OCI-LY3 (cell line): ENCODE data around the gene TMEM144.
"Not testable (repeated sequence)": the region's sequence is repeated elsewhere in the genome, so short reads cannot be mapped to it uniquely, and the experiment has no call there.

Source experiments
- H2AFZ ChIP-seq: fragments of 200-600, 300-600 bp; shearing (Covaris generic); 2 replicates; pipeline ENCODE4 v1.6.0; 2014; ENCODE audit warnings: antibody characterized with exemption, low read depth, low read length
- H3K27ac ChIP-seq: fragments of 200-600, 300-600 bp; sonication (generic); 2 replicates; pipeline ENCODE4 v1.5.1; 2014; ENCODE audit warnings: mild to moderate bottlenecking, low read length, moderate library complexity, mixed read lengths
- H3K27me3 ChIP-seq: fragments of 200-600, 300-600 bp; sonication (generic); 2 replicates; pipeline ENCODE4 v1.6.1; 2014; ENCODE audit warnings: low read depth, low read length, mixed read lengths
- H3K36me3 ChIP-seq: fragments of 200-600, 300-600 bp; sonication (generic); replicated peaks from 2 replicates; pipeline ENCODE3; 2014; ENCODE audit warnings: low read depth, low read length, mixed read lengths
- H3K4me1 ChIP-seq: fragments of 300-600, 200-600 bp; sonication (generic); 2 replicates; pipeline ENCODE4 v1.6.1; 2014; ENCODE audit warnings: low read length, mixed read lengths
- H3K4me2 ChIP-seq: fragments of 200-600, 300-600 bp; sonication (generic); 2 replicates; pipeline ENCODE4 v1.6.1; 2014; ENCODE audit warnings: low read length, mixed read lengths
- H3K4me3 ChIP-seq: fragments of 300-600, 200-600 bp; sonication (generic); 2 replicates; pipeline ENCODE4 v1.5.1; 2014; ENCODE audit warnings: antibody characterized with exemption, mild to moderate bottlenecking, low read length, moderate library complexity
- H3K79me2 ChIP-seq: fragments of 300-600, 200-600 bp; shearing (Covaris generic); 2 replicates; pipeline ENCODE4 v1.6.1; 2014; ENCODE audit warnings: mild to moderate bottlenecking, low read length, mixed read lengths
- H3K9ac ChIP-seq: fragments of 300-600, 200-600 bp; shearing (Covaris generic); 2 replicates; pipeline ENCODE4 v1.6.0; 2014; ENCODE audit warnings: mild to moderate bottlenecking, low read length, moderate library complexity
- H3K9me3 ChIP-seq: fragments of 200-600, 300-600 bp; shearing (Covaris generic); 2 replicates; pipeline ENCODE4 v1.6.1; 2014; ENCODE audit warnings: low read length, mixed read lengths; ENCODE audit not compliant: insufficient read depth
- H4K20me1 ChIP-seq: fragments of 200-600, 300-600 bp; sonication (generic); 2 replicates; pipeline ENCODE4 v1.6.1; 2016; ENCODE audit warnings: low read length, mixed read lengths; ENCODE audit not compliant: insufficient read depth
- EZH2phosphoT487 ChIP-seq: fragments of 200-600 bp; shearing (Covaris generic); IDR thresholded peaks from 2 replicates; pipeline ENCODE4 v1.6.1; 2018; ENCODE audit warnings: antibody characterized with exemption, mixed run types, low read depth
- TF ChIP-seq, protein P1 (sequence below): fragments of 200-600, 300-600 bp; sonication (generic); IDR thresholded peaks from 2 replicates; pipeline ENCODE4 v1.5.1; 2014; ENCODE audit warnings: antibody characterized with exemption, low read length, low read depth

TMEM144 gene

DNA sequence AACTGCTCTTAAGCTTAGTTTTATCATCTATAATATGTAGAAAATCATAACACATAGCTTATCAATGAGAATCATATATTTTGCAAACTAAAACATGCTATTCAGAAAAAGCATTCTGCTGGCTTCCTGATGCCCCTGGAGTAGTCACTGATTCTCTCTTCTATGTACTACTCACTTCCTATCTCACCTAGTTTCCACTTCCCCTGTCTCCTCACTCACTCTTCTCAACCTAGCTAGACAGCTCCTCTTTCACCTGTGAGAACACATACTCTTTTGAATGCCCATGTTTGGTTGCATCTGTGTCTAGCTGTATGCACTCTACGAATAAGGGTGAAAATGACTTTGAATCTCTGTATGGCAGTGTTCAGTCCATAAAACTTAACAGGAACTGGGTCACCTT, 9.3 kb downstream of the TMEM144 start:
- Histone ChIP-seq H3K27me3 (no peaks in the 10 kb centered on the region), H3K4me1 (peaks cover 7% of the 10 kb centered on the region; the same call in 1 of the 2 replicates), H4K20me1 (no peaks in the 10 kb centered on the region), H2AFZ (no peak overlapping the region), H3K9ac (no peak overlapping the region), H3K36me3 (no peaks in the 10 kb centered on the region), H3K4me3 (no peak overlapping the region), H3K79me2 (no peaks in the 10 kb centered on the region), H3K27ac (no peak overlapping the region), H3K4me2 (no peak overlapping the region), H3K9me3 (no peaks in the 10 kb centered on the region)
- TF ChIP-seq EZH2phosphoT487, result no peak
- TF ChIP-seq, protein P1, sequence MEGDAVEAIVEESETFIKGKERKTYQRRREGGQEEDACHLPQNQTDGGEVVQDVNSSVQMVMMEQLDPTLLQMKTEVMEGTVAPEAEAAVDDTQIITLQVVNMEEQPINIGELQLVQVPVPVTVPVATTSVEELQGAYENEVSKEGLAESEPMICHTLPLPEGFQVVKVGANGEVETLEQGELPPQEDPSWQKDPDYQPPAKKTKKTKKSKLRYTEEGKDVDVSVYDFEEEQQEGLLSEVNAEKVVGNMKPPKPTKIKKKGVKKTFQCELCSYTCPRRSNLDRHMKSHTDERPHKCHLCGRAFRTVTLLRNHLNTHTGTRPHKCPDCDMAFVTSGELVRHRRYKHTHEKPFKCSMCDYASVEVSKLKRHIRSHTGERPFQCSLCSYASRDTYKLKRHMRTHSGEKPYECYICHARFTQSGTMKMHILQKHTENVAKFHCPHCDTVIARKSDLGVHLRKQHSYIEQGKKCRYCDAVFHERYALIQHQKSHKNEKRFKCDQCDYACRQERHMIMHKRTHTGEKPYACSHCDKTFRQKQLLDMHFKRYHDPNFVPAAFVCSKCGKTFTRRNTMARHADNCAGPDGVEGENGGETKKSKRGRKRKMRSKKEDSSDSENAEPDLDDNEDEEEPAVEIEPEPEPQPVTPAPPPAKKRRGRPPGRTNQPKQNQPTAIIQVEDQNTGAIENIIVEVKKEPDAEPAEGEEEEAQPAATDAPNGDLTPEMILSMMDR, result no peak

DNA sequence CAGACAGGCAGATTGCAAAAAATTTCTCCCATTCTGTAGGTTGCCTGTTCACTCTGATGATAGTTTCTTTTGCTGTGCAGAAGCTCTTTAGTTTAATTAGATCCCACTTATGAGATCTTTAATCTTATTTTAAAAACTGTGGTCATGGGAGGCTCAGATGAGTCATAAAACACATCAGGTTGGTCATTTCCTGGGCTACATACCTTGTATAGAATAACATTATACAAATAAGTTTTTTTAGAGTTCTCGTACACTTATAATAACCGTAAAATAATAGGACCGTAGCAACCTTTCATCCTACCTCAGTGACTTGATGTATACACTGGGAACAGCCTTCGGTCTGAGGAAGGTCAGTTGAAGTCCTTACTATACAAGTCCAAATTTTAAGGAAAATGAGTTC, 14.0 kb downstream of the TMEM144 start:
- not testable (repeated sequence) for H3K9me3 ChIP-seq, H3K4me3 ChIP-seq, H3K27ac ChIP-seq, H2AFZ ChIP-seq, H3K4me1 ChIP-seq, H3K27me3 ChIP-seq, H3K4me2 ChIP-seq, H3K79me2 ChIP-seq, H3K36me3 ChIP-seq, H4K20me1 ChIP-seq, H3K9ac ChIP-seq

DNA sequence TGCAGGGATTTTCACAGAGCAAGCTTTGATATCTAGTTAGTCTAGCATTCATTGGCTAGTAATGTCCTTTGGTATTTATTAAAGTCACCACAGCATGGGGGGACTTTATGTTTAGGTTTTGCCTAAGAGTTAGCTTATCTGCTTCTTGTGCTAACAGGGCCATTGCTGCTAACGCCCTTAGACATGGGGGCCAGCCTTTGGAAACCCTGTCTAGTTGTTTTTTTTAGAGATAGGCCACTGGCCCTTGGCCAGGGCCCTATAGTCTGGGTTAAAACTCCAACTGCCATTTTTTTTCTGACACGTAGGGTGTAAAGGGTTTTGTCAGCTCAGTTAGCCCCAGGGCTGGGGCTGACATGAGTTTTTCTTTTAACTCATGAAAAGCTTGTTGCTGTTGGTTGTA, 14.7 kb downstream of the TMEM144 start:
- H3K9ac ChIP-seq, H3K27me3 ChIP-seq, H3K36me3 ChIP-seq, H2AFZ ChIP-seq, H3K79me2 ChIP-seq, H4K20me1 ChIP-seq, H3K4me2 ChIP-seq, H3K4me1 ChIP-seq, H3K9me3 ChIP-seq, H3K27ac ChIP-seq, H3K4me3 ChIP-seq: not testable (repeated sequence)

DNA sequence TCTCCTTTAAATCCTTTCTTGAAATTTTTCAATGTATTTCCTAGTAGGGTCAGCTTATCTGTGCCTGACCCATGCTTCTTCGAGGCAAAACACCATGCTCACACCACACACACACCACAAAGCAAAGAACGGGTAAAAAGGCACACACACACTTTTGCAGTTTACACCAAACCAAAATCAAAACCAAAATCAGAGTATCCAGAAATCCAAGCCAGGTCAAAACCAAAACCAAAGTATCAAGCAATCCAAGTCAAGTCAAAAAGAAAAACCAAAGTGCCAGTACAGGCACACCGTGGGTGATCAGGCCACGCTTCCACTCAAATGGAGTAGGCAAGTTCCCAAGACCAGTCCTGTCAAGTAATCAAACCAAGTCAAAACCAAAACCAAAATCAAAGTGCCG, 17.6 kb downstream of the TMEM144 start:
- not testable (repeated sequence) for H3K9ac ChIP-seq, H3K4me2 ChIP-seq, H3K9me3 ChIP-seq, H3K4me1 ChIP-seq, H3K27me3 ChIP-seq, H3K4me3 ChIP-seq, H2AFZ ChIP-seq, H4K20me1 ChIP-seq, H3K27ac ChIP-seq, H3K36me3 ChIP-seq, H3K79me2 ChIP-seq

DNA sequence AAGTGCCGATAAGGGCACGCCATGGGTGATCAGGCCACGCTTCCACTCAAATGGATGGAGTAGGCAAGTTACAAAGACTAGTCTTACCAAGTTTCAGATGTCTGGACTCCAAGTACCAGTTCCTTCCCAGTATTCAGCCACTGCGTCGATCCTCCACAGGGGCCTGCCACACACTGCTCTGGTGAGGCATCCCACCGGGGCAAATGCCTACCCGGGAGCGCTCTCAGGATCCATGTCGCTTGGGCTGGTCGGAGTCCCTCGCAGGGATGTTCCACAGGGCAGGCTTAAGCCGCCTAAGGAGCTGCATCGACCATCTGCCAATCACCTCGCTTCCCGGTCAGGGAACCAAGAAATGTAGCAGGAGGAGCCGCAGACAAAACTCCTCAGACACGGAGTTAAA, 18.1 kb downstream of the TMEM144 start:
- H3K9me3 ChIP-seq, H3K9ac ChIP-seq, H3K79me2 ChIP-seq, H3K4me2 ChIP-seq, H2AFZ ChIP-seq, H3K4me3 ChIP-seq, H3K27me3 ChIP-seq, H3K4me1 ChIP-seq, H3K36me3 ChIP-seq, H4K20me1 ChIP-seq, H3K27ac ChIP-seq: not testable (repeated sequence)

DNA sequence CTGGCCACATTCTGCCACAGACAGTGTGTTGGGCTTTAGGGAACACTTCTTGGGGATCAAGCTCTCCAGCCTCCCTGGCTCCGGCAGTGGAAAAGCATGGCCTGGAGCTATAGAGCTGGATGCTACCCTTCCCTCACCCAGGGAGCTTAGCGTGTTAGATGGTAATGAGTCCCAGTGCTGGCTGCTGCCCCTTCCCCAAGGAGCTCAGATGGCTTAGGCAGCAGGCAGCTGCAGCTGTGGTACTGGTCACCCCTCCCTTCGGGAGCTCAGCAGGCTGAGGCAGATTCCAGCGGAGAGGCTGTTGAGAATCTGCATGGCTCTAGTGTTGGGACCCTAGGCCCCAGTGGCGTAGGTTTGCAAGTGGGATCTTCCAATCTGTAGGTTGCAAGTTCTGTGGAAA, 19.5 kb downstream of the TMEM144 start:
- Histone ChIP-seq H2AFZ (no peak overlapping the region), H3K4me3 (no peak overlapping the region), H3K27me3 (no peaks in the 10 kb centered on the region), H3K36me3 (no peaks in the 10 kb centered on the region), H3K4me2 (no peak overlapping the region), H4K20me1 (no peaks in the 10 kb centered on the region), H3K9me3 (no peaks in the 10 kb centered on the region), H3K4me1 (no peaks in the 10 kb centered on the region), H3K9ac (no peak overlapping the region), H3K79me2 (no peaks in the 10 kb centered on the region), H3K27ac (no peak overlapping the region)
- TF ChIP-seq EZH2phosphoT487, result no peak
- TF ChIP-seq, protein P1, result no peak
